SK-N-SH treated with all-trans-retinoic acid at 6 μM for 48 hours (cell line): ENCODE measurements around the gene SCN8A.
"Not testable (repeated sequence)": the region's sequence is repeated elsewhere in the genome, so short reads cannot be mapped to it uniquely, and the experiment has no call there.

ENCODE experiments used
- ATAC-seq: fragments of 200-7000 bp; cut with Tn5 transposase; 3 replicates; pipeline ENCODE4 v1.9.1; 2020; ENCODE audit warnings: mild to moderate bottlenecking, moderate library complexity
- ARNTL ChIP-seq: fragments of 450-650 bp; formaldehyde crosslinking; IDR thresholded peaks from 2 replicates; pipeline ENCODE4 v1.5.0; 2020; ENCODE audit warnings: low read depth, mild to moderate bottlenecking, moderate library complexity, borderline replicate concordance
- BACH2 ChIP-seq: fragments of 250-450 bp; sonication (Bioruptor Pico); IDR thresholded peaks from 2 replicates; pipeline ENCODE4 v1.9.0; 2021; ENCODE audit warnings: mild to moderate bottlenecking, borderline replicate concordance
- CSRNP3 ChIP-seq: fragments of 250-450 bp; sonication (Bioruptor Pico); IDR thresholded peaks from 2 replicates; pipeline ENCODE4 v1.5.1; 2021; ENCODE audit warnings: mild to moderate bottlenecking, moderate library complexity
- ESRRG ChIP-seq: fragments of 250-450 bp; sonication (Bioruptor Pico); IDR thresholded peaks from 2 replicates; pipeline ENCODE4 v1.6.1; 2021; ENCODE audit warnings: mild to moderate bottlenecking
- GLIS3 ChIP-seq: fragments of 250-450 bp; sonication (Bioruptor Pico); IDR thresholded peaks from 2 replicates; pipeline ENCODE4 v1.5.0; 2020; ENCODE audit warnings: mild to moderate bottlenecking, moderate library complexity
- ISL1 ChIP-seq: fragments of 250-450 bp; sonication (Bioruptor Pico); IDR thresholded peaks from 2 replicates; pipeline ENCODE4 v2.1.2; 2022; ENCODE audit warnings: mild to moderate bottlenecking, moderate library complexity
- OSR1 ChIP-seq: fragments of 250-450 bp; sonication (Bioruptor Pico); IDR thresholded peaks from 2 replicates; pipeline ENCODE4 v1.8.0; 2022; ENCODE audit warnings: moderate library complexity, mild to moderate bottlenecking, inconsistent platforms
- POU6F1 ChIP-seq: fragments of 250-450 bp; sonication (Bioruptor Pico); IDR thresholded peaks from 2 replicates; pipeline ENCODE4 v1.8.0; 2021; ENCODE audit warnings: low read depth, mild to moderate bottlenecking, moderate library complexity, borderline replicate concordance
- RARB ChIP-seq: fragments of 250-450 bp; sonication (Bioruptor Pico); IDR thresholded peaks from 2 replicates; pipeline ENCODE4 v1.8.0; 2021; ENCODE audit warnings: mild to moderate bottlenecking, moderate library complexity
- SNAI2 ChIP-seq: fragments of 250-450 bp; sonication (Bioruptor Pico); IDR thresholded peaks from 2 replicates; pipeline ENCODE4 v1.5.0; 2020; ENCODE audit warnings: mild to moderate bottlenecking, moderate library complexity
- TOX ChIP-seq: fragments of 250-450 bp; sonication (Bioruptor Pico); IDR thresholded peaks from 2 replicates; pipeline ENCODE4 v1.8.0; 2021; ENCODE audit warnings: mild to moderate bottlenecking, moderate library complexity, borderline replicate concordance
- TSHZ2 ChIP-seq: fragments of 250-450 bp; sonication (Bioruptor Pico); IDR thresholded peaks from 2 replicates; pipeline ENCODE4 v1.5.0; 2020; ENCODE audit warnings: mild to moderate bottlenecking, moderate library complexity
- ZC3H10 ChIP-seq: fragments of 250-450 bp; sonication (Bioruptor Pico); IDR thresholded peaks from 2 replicates; pipeline ENCODE4 v1.5.1; 2021; ENCODE audit warnings: mild to moderate bottlenecking, moderate library complexity
- ZFP3 ChIP-seq: fragments of 250-450 bp; sonication (Bioruptor Pico); IDR thresholded peaks from 2 replicates; pipeline ENCODE4 v1.5.0; 2020; ENCODE audit warnings: mild to moderate bottlenecking, moderate library complexity
- ZNF565 ChIP-seq: fragments of 450-650 bp; formaldehyde crosslinking; conservative IDR thresholded peaks from 2 replicates; pipeline ENCODE4 v1.5.0; 2020; ENCODE audit warnings: low read depth, mild to moderate bottlenecking, moderate library complexity
- ZNF70 ChIP-seq: fragments of 450-650 bp; formaldehyde crosslinking; IDR thresholded peaks from 2 replicates; pipeline ENCODE4 v1.5.0; 2020; ENCODE audit warnings: mild to moderate bottlenecking, moderate library complexity
- ZNF8 ChIP-seq: fragments of 450-650 bp; formaldehyde crosslinking; IDR thresholded peaks from 2 replicates; pipeline ENCODE4 v1.5.0; 2020; ENCODE audit warnings: mild to moderate bottlenecking, moderate library complexity

Gene SCN8A

GRCh38 chr12:51593539-51593938 is 2.5 kb downstream of the SCN8A start:
- no peak for ATAC-seq
- TF ChIP-seq RARB (CRISPR knock-in tag), result no peak
- TF ChIP-seq SNAI2, result 0 out of 2 replicates have a peak, but pooled peaks have one; percentile 22
- no peak for TF ChIP-seq OSR1 (CRISPR knock-in tag)
- TF ChIP-seq, all 23 proteins: peak for 1

GRCh38 chr12:51598156-51598555 is 7.1 kb downstream of the SCN8A start:
- TF ChIP-seq SNAI2, result no peak
- no peak for TF ChIP-seq RARB (CRISPR knock-in tag)
- no peak for TF ChIP-seq GLIS3 (CRISPR knock-in tag)
- TF ChIP-seq BACH2 (CRISPR knock-in tag), result no peak
- no peak for TF ChIP-seq ZNF565
- TF ChIP-seq ZFP3, result no peak
- no peak for TF ChIP-seq ZNF70
- TF ChIP-seq CSRNP3, result no peak
- no peak for TF ChIP-seq POU6F1 (CRISPR knock-in tag)
- TF ChIP-seq ARNTL (CRISPR knock-in tag), result no peak
- TF ChIP-seq ESRRG (CRISPR knock-in tag), result no peak
- no peak for TF ChIP-seq TSHZ2 (CRISPR knock-in tag)
- TF ChIP-seq ZNF8 (CRISPR knock-in tag), result no peak
- no peak for TF ChIP-seq ISL1 (CRISPR knock-in tag)
- no peak for TF ChIP-seq TOX (CRISPR knock-in tag)
- no peak for TF ChIP-seq ZC3H10 (CRISPR knock-in tag)
- no peak for ATAC-seq

GRCh38 chr12:51600721-51601120 is 9.7 kb downstream of the SCN8A start:
- TF ChIP-seq POU6F1 (CRISPR knock-in tag) (no peak), ISL1 (CRISPR knock-in tag) (peak; percentile 48; the same call in 1 of the 2 replicates)
- no peak for ATAC-seq

- ATAC-seq, result no peak
Observed at GRCh38 chr12:51601241-51601640, 10.2 kb downstream of the SCN8A start.

GRCh38 chr12:51605896-51606295 is 14.9 kb downstream of the SCN8A start:
- ATAC-seq, result not testable (repeated sequence)

More at GRCh38 chr12:51601241-51601640, 10.2 kb downstream of the SCN8A start:
- TF ChIP-seq CSRNP3, result no peak

GRCh38 chr12:51607197-51607596 is 16.2 kb downstream of the SCN8A start:
- not testable (repeated sequence) for ATAC-seq
